ENCODE measurements around the gene GTPBP1. TPM values are rescaled to one million over a fixed set of nuclear protein-coding genes. Genes with fewer than 3 reads are reported as not detected.

The GTPBP1 gene
- total and polyA plus RNA-seq, 2 of the 13 experiments (the other 11 are each of a cell fraction or from before 2014, with no cell fraction given): 22.3 to 27.0 TPM

DNA sequence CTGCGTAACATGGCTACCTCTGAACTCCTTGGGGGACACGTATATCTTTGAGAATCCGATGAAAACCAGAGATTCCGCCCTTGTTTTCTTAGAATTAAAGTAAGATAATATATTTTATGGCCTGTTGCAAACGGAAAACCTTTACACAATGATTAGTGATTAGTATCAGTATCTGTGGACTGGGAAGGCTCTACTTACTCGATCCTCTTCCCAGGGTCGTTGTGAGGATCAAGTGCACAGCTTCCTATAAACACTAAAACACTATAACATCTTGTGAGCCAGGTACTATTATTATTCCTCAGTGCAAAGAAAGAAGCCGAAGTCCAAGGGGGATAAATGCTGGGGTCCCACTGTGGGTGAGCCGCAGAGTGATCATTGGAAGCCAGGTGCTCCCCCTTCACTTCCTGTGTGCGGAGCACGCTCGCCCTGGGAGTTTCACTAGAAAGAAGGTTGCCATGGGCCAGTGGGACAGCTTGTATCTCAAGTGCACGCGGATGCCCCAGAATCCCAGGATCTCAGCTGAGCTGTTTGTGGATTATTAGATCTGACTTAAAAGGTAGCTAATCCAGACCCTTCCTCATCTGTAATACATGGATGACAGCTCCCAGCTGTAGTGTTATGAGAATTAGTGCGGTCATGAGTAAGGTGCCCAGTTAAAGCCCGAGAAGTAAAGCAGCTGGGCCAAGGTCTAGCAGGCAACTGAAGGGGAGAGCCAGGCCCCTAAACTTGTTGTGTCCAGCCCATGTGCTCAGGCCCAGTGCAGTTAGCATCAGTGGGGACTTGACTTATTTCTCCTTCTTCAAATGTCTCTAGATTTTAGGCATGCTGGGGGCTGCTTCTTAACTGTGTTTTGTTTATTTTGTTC, 48.5 kb upstream of the GTPBP1 start (continued):
- TF ChIP-seq, protein P1, sequence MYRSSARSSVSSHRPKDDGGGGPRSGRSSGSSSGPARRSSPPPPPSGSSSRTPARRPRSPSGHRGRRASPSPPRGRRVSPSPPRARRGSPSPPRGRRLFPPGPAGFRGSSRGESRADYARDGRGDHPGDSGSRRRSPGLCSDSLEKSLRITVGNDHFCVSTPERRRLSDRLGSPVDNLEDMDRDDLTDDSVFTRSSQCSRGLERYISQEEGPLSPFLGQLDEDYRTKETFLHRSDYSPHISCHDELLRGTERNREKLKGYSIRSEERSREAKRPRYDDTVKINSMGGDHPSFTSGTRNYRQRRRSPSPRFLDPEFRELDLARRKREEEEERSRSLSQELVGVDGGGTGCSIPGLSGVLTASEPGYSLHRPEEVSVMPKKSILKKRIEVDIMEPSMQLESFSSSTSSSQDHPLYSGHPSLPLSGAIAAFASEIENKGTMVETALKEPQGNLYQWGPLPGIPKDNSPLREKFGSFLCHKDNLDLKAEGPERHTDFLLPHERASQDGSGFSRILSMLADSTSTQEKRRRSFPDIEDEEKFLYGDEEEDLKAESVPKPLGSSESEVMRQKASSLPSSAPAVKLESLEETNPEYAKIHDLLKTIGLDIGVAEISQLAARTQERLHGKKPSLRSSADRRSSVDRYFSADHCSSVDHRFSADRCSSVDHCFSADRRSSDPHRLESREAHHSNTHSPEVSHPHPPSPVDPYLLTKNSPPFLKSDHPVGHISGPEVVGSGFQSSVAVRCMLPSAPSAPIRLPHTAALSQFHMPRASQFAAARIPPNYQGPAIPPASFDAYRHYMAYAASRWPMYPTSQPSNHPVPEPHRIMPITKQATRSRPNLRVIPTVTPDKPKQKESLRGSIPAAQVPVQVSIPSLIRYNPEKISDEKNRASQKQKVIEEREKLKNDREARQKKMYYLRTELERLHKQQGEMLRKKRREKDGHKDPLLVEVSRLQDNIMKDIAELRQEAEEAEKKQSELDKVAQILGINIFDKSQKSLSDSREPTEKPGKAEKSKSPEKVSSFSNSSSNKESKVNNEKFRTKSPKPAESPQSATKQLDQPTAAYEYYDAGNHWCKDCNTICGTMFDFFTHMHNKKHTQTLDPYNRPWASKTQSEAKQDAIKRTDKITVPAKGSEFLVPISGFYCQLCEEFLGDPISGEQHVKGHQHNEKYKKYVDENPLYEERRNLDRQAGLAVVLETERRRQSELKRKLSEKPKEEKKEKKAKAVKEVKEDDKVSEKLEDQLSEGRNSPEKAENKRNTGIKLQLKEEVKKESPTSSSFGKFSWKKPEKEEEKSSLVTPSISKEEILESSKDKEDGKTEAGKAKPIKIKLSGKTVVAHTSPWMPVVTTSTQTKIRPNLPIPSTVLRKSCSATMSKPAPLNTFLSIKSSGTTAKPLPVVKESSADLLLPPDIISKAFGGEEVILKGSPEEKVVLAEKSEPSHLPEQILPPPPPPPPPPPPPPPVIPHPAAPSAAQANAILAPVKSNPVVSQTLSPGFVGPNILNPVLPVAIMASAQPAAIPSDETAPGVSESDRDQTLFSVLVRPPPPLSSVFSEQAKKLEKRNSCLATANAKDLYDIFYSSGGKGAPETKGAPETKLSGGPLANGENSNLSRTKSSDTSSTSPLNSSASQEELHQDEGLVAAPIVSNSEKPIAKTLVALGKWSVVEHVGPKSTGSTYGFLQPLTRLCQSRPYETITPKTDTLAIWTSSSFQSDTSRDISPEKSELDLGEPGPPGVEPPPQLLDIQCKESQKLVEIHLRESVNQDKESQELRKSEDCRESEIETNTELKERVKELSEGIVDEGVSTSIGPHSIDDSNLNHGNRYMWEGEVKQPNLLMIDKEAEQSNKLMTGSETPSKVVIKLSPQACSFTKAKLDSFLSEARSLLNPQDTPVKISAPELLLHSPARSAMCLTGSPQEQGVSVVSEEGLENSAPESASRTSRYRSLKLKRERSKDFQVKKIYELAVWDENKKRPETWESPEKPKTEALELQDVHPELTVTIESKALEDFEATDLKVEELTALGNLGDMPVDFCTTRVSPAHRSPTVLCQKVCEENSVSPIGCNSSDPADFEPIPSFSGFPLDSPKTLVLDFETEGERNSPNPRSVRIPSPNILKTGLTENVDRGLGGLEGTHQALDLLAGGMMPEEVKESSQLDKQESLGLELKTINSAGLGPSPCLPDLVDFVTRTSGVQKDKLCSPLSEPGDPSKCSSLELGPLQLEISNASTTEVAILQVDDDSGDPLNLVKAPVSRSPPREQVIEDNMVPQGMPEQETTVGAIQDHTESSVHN (CRISPR knock-in tag; IDR thresholded peaks at IDR 0.05): no peak
- no peak for TF ChIP-seq ZNF207 (IDR thresholded peaks at IDR 0.05; ENCODE audit: borderline replicate concordance)
- no peak for TF ChIP-seq IKZF1 (IDR thresholded peaks at IDR 0.05)
- no peak for TF ChIP-seq KDM4B (CRISPR knock-in tag; IDR thresholded peaks at IDR 0.05)
- TF ChIP-seq ATF2 (CRISPR knock-in tag; IDR thresholded peaks at IDR 0.05): no peak
- no peak for TF ChIP-seq THYN1 (CRISPR knock-in tag; IDR thresholded peaks at IDR 0.05; ENCODE audit: borderline replicate concordance, low read depth)
- TF ChIP-seq JUNB (CRISPR knock-in tag; IDR thresholded peaks at IDR 0.05; ENCODE audit: borderline replicate concordance): no peak
- TF ChIP-seq ARNT (IDR thresholded peaks at IDR 0.05): no peak
- no peak for TF ChIP-seq PHF5A (CRISPR knock-in tag; IDR thresholded peaks at IDR 0.05; ENCODE audit: low read depth, unreplicated experiment)
- TF ChIP-seq, protein P2, sequence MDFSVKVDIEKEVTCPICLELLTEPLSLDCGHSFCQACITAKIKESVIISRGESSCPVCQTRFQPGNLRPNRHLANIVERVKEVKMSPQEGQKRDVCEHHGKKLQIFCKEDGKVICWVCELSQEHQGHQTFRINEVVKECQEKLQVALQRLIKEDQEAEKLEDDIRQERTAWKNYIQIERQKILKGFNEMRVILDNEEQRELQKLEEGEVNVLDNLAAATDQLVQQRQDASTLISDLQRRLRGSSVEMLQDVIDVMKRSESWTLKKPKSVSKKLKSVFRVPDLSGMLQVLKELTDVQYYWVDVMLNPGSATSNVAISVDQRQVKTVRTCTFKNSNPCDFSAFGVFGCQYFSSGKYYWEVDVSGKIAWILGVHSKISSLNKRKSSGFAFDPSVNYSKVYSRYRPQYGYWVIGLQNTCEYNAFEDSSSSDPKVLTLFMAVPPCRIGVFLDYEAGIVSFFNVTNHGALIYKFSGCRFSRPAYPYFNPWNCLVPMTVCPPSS (IDR thresholded peaks at IDR 0.05): no peak
- TF ChIP-seq ZNF773 (CRISPR knock-in tag; IDR thresholded peaks at IDR 0.05; ENCODE audit: borderline replicate concordance): no peak
- TF ChIP-seq ZNF441 (CRISPR knock-in tag; IDR thresholded peaks at IDR 0.05; ENCODE audit: borderline replicate concordance): no peak
- no peak for TF ChIP-seq ARID3A (IDR thresholded peaks at IDR 0.05; ENCODE audit: low read depth, low read length)
- TF ChIP-seq ZNF282 (IDR thresholded peaks at IDR 0.05; ENCODE audit: partially characterized antibody): no peak
- TF ChIP-seq, protein P3, sequence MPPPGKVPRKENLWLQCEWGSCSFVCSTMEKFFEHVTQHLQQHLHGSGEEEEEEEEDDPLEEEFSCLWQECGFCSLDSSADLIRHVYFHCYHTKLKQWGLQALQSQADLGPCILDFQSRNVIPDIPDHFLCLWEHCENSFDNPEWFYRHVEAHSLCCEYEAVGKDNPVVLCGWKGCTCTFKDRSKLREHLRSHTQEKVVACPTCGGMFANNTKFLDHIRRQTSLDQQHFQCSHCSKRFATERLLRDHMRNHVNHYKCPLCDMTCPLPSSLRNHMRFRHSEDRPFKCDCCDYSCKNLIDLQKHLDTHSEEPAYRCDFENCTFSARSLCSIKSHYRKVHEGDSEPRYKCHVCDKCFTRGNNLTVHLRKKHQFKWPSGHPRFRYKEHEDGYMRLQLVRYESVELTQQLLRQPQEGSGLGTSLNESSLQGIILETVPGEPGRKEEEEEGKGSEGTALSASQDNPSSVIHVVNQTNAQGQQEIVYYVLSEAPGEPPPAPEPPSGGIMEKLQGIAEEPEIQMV (CRISPR knock-in tag; IDR thresholded peaks at IDR 0.05; ENCODE audit: low read depth): no peak
